Thoracic aorta (tissue), 2 donors: Measurements from ENCODE around the gene SORBS1. TPM values are rescaled to one million over a fixed set of nuclear protein-coding genes. Genes with fewer than 3 reads are reported as not detected.

Experiments
- ATAC-seq: fragments of 150-250 bp; one replicate; pipeline ENCODE4 v1.8.0; 2017; ENCODE audit warnings: low read depth; ENCODE audit not compliant: insufficient number of reproducible peaks, low FRiP score
- DNase-seq: peaks from one replicate; pipeline ENCODE4 v3.0.0-alpha.2; 2020; ENCODE audit warnings: low spot score
- H3K27ac ChIP-seq, 2 donors: fragments of 200-600 bp; sonication (generic); 1 replicate in 1 of 2; 2 replicates in 1 of 2; pipeline ENCODE4 v1.5.1; 2016; ENCODE audit warnings: mild to moderate bottlenecking in 2 of 2, moderate library complexity in 2 of 2
- H3K27me3 ChIP-seq: fragments of 200-600 bp; sonication (generic); replicated peaks from 2 replicates; pipeline ENCODE4 v1.6.0; 2016; ENCODE audit warnings: mild to moderate bottlenecking; ENCODE audit not compliant: insufficient read depth
- H3K36me3 ChIP-seq: fragments of 200-600 bp; sonication (generic); one replicate; pipeline ENCODE4 v1.5.1; 2016
- H3K4me1 ChIP-seq, 2 donors: fragments of 200-600 bp; sonication (generic); 1 replicate in 1 of 2; 2 replicates in 1 of 2; pipeline versions ENCODE4 v1.5.1 to v1.6.0; 2016; ENCODE audit warnings: low read depth in 2 of 2, mild to moderate bottlenecking in 1 of 2; ENCODE audit not compliant: control insufficient read depth in 1 of 2
- H3K4me3 ChIP-seq: fragments of 200-600 bp; sonication (generic); 2 replicates; pipeline ENCODE4 v1.5.1; 2016; ENCODE audit warnings: mild to moderate bottlenecking
- H3K9me3 ChIP-seq: fragments of 200-600 bp; sonication (generic); 2 replicates; pipeline ENCODE4 v1.5.1; 2016
- total RNA-seq, 2 donors: library from RNA; depleted of rRNA; stranded (reverse); fragments of >200 nt; gene quantifications; one replicate each; pipeline versions ENCODE4 v1.1.0 to v1.2.3, GENCODE V29; 2016
- TF ChIP-seq, protein P1 (sequence below): fragments of 200-600 bp; sonication (generic); IDR thresholded peaks from one replicate; pipeline ENCODE4 v1.5.1; 2019; ENCODE audit warnings: antibody characterized with exemption

SORBS1 gene
- total RNA-seq, 2 donors from 2014 or later: 1,110 to 1,659 TPM

DNA sequence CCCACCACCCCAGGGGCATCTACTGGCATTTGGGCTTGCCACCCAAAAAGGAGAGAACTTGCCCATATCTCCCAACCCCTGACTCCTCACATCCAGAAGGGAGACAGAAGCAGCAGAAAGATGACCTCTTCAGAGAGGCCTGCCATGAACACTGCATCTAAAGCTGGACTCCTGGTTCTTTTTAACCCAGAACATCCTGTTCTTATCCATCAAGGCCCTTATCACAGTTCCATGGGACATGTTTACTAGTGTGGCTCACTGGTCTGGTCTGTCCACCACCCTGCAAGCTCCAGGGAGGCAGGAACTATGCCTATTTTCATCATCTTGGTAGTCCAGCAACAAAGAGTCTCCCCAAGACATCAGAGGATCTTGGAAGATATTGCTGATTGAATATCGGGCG, 155.5 kb downstream of the SORBS1 start:
- TF ChIP-seq, protein P1, sequence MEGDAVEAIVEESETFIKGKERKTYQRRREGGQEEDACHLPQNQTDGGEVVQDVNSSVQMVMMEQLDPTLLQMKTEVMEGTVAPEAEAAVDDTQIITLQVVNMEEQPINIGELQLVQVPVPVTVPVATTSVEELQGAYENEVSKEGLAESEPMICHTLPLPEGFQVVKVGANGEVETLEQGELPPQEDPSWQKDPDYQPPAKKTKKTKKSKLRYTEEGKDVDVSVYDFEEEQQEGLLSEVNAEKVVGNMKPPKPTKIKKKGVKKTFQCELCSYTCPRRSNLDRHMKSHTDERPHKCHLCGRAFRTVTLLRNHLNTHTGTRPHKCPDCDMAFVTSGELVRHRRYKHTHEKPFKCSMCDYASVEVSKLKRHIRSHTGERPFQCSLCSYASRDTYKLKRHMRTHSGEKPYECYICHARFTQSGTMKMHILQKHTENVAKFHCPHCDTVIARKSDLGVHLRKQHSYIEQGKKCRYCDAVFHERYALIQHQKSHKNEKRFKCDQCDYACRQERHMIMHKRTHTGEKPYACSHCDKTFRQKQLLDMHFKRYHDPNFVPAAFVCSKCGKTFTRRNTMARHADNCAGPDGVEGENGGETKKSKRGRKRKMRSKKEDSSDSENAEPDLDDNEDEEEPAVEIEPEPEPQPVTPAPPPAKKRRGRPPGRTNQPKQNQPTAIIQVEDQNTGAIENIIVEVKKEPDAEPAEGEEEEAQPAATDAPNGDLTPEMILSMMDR: no peak
- ATAC-seq (no peak), DNase-seq (no peak)
- Histone ChIP-seq H3K27me3 (no peaks in the 10 kb centered on the region), H3K27ac (peak overlapping the region; percentile 90 to 95), H3K36me3 (peaks cover 59% of the 10 kb centered on the region), H3K4me3 (no peak overlapping the region), H3K4me1 (peaks cover 59 to 96% of the 10 kb centered on the region in 2 donors), H3K9me3 (no peaks in the 10 kb centered on the region)

DNA sequence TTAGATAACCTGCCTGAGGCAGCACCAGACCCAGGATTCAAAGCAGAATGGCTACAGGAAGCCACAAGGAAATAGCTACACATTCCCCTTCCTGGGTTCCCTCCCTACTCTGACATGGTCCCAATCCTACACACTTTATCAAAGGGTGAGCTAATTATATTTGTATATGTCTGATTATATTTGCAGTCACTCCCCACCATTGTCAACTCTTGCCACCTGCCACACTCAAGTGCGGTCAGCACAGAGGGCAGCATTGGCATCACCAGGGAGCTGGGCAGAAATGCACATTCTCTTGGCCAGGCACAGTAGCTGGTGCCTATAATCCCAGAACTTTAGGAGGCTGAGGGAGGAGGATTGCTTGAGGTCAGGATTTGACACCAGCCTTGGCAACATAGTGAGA, 156.3 kb downstream of the SORBS1 start:
- no peak for ATAC-seq
- Histone ChIP-seq H3K27me3 (no peaks in the 10 kb centered on the region), H3K4me1 (peaks cover 52 to 96% of the 10 kb centered on the region in 2 donors), H3K27ac (peak overlapping the region; percentile 90 to 95), H3K4me3 (no peak overlapping the region), H3K9me3 (no peaks in the 10 kb centered on the region), H3K36me3 (peaks cover 59% of the 10 kb centered on the region)
- TF ChIP-seq, protein P1: no peak
- DNase-seq: no peak

DNA sequence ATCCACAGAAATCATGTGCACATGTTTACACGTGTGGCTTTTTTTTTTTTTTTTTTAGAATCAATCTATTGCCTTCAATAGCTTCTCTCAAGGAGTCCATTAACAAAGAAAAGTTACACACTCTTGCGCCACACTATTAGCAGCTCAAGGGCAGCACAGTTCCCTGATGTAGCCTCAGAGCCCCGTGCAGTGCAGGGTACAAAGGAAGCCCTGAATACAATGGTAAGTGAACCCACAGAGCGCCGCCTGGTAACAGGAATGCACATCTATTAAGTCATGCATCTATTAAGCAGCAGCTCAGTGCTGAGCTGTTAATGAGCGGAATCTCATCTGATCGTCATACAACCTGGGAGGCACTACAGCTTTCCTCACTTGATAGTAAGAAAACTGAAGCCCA, 156.7 kb downstream of the SORBS1 start:
- no peak overlapping the region for H3K4me3 ChIP-seq
- DNase-seq: no peak
- H3K4me1 ChIP-seq: peaks cover 49 to 96% of the 10 kb centered on the region in 2 donors
- H3K9me3 ChIP-seq: no peaks in the 10 kb centered on the region
- TF ChIP-seq, protein P1: no peak
- peaks cover 61% of the 10 kb centered on the region for H3K36me3 ChIP-seq
- H3K27ac ChIP-seq: peak overlapping the region; percentile 90 to 95
- no peaks in the 10 kb centered on the region for H3K27me3 ChIP-seq
- ATAC-seq: no peak

- peaks cover 44 to 97% of the 10 kb centered on the region in 2 donors for H3K4me1 ChIP-seq
These were observed 157.3 kb downstream of the SORBS1 start for GRCh38 chr10:95403700-95404461.

GRCh38 chr10:95401704-95402469, 159.3 kb downstream of the SORBS1 start:
- Histone ChIP-seq H3K27me3 (no peaks in the 10 kb centered on the region), H3K4me1 (peaks cover 26 to 99% of the 10 kb centered on the region in 2 donors), H3K9me3 (no peaks in the 10 kb centered on the region), H3K4me3 (no peak overlapping the region), H3K27ac (peak overlapping the region; percentile 90 to 95), H3K36me3 (peaks cover 82% of the 10 kb centered on the region)
- ATAC-seq (no peak), DNase-seq (no peak)
- TF ChIP-seq, protein P1: no peak

More at GRCh38 chr10:95403700-95404461, 157.3 kb downstream of the SORBS1 start:
- Histone ChIP-seq H3K27ac (peak overlapping the region; percentile 90 to 95), H3K9me3 (no peaks in the 10 kb centered on the region), H3K27me3 (no peaks in the 10 kb centered on the region), H3K4me3 (no peak overlapping the region), H3K36me3 (peaks cover 67% of the 10 kb centered on the region)
- ATAC-seq (no peak), DNase-seq (no peak)
- TF ChIP-seq, protein P1: no peak
